GM12892 (cell line): Measurements from ENCODE around the gene IL6ST.

ENCODE experiments used
- DNase-seq: peaks from one replicate; pipeline ENCODE4 v3.0.0; 2011; ENCODE audit not compliant: insufficient read length
- FAIRE-seq: peaks from 2 replicates; lab custom pipeline; 2011; peaks lifted over from hg19 to GRCh38; lab: Jason Lieb, UNC
- POLR2A ChIP-seq: IDR thresholded peaks from 2 replicates; pipeline ENCODE4 v1.6.1; 2011; ENCODE audit warnings: low read depth, low read length, control low read depth
- POLR2AphosphoS5 ChIP-seq: IDR thresholded peaks from 2 replicates; pipeline ENCODE4 v1.6.1; 2011; ENCODE audit warnings: low read depth, low read length, control low read depth
- TAF1 ChIP-seq: IDR thresholded peaks from 2 replicates; pipeline ENCODE4 v1.6.1; 2011; ENCODE audit warnings: low read depth, mild to moderate bottlenecking, control low read depth, low read length, borderline replicate concordance

The IL6ST gene

DNA sequence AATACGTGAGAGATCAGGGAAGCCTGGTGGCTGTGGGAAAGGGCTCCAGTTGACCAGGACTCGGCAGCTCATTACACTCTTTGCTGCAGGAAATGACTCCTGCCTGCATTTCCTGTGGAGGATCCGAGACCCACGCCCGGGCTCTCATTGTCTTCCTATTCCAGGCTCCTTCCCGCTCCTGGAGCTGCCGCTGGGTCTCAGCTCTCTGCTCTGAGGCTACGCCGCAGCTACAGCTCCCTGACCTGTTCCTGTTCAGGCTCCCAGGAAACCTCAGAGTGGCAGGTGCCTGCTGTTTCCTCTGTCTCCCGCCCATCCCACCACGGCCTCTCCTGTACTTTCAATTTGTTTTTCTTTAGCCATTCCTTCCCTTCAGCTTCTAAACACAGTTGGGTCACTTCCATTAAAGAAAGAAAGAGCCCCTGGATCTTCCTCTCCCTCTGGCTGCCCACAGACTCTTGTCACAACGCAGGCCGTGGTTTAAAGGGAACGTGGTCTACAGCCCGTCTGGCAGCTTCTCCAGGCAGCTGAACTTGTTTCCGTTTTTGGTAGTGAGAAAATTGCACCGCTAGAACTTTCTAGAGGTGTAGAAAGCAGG is 71.5 kb downstream of the IL6ST start:
- FAIRE-seq (no peak), DNase-seq (no peak)
- TF ChIP-seq POLR2AphosphoS5 (no peak), TAF1 (no peak), POLR2A (no peak)

DNA sequence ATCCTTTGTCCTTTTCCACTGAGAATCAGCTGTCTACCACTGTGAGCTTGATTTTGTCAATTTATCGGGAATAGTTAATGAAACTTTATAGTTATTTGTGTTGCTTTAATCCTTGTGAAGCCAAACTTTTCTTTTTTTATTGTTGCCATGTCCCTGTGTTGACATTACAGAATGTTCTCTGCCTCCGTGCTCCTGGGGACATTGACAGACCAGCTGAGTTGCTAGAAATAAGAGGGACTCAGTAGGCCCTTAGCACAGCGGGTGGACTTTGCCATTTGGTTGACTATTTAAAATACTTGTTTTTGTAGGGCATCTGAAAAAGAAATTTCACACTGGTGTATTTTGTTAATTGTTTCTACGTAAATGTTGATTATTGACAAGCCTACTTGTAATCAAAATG is 73.1 kb downstream of the IL6ST start:
- DNase-seq (no peak), FAIRE-seq (no peak)
- TF ChIP-seq POLR2A (no peak), TAF1 (no peak), POLR2AphosphoS5 (no peak)

DNA sequence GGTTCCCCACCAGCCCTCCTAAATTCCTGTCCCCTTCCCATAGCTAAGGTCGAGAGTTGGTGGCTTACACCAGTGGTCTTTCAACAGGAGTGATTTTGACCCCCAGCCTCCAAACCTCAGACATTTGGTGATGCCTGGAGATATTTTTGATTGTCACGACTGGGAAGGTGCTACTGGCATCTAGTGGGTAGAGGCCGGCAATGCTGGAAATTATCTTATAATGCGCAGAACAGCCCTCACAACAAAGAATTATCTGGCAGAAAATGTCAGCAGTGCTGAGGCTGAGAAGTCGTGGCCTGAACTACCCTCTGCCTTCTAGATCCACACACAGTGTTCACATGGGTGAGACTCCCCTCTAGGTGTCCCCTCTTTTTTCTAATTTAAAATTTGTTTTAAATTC is 74.0 kb downstream of the IL6ST start:
- DNase-seq (no peak), FAIRE-seq (no peak)
- TF ChIP-seq TAF1 (no peak), POLR2AphosphoS5 (no peak), POLR2A (no peak)

DNA sequence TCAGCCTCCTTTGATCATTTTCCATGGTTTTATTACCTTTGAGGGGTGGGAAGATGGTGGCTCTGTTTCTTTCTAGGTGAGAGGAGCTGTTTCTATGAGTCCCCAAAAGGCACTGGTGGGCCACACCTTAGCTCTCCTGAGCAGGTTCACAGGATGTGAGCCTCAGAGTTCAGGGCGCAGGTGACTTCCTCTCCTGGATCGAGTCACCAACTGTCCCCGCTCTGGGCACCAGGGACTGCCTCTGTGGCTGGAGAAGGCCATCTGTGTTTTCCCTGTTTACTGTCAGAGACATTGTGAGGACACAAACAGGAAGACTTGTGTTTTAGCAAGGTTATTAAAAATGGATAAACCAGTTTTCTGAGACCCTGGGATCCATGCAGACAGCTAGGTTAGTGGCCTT is 75.1 kb downstream of the IL6ST start:
- FAIRE-seq (no peak), DNase-seq (no peak)
- no peak for TF ChIP-seq TAF1
- no peak for TF ChIP-seq POLR2A
- TF ChIP-seq POLR2AphosphoS5, result no peak

DNA sequence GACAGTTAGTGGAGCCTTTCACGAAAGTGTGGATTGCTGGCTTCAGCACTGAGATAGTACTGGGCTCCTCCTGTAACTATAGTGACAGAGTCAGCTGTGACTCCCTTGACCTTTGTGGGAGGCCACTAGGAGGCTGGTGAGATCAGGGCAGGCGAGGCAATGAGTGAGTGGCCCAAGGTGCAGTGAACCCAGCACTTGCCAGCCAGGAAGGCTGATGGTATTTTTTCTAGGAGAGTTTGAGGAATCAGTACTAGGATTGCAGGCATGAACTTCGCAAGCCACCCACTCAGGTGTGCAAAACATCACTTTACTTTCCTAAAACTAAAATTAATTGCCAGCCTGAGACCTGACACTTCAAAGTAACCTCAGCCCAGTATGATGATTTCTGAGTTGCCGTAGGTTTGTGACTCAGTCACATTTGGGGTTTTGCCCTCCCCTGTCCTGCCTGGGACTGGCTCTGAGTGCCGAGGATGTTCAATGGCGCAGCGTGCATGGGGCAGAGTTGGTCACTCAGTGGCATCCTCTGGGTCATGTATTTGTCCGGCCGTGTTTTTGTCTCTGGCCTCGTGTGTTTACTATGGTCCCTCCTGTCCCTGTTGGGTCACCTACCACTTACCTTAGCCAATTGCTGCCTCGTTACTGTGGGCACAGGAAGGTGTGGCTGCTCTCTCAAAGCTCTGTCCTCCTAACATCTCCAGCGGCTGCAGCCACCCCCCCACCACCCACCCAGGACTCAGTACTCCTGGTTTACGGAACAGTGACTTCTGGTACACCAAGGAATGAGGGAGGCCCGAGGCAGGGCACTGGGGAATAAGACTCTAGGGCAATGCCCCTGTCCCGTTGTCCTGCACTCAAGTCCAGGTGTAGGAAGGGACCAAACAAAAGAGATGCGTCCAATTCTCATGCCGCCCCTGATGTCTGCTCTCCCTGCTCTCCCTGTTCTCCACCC is 76.4 kb downstream of the IL6ST start:
- FAIRE-seq (no peak), DNase-seq (no peak)
- no peak for TF ChIP-seq POLR2A

DNA sequence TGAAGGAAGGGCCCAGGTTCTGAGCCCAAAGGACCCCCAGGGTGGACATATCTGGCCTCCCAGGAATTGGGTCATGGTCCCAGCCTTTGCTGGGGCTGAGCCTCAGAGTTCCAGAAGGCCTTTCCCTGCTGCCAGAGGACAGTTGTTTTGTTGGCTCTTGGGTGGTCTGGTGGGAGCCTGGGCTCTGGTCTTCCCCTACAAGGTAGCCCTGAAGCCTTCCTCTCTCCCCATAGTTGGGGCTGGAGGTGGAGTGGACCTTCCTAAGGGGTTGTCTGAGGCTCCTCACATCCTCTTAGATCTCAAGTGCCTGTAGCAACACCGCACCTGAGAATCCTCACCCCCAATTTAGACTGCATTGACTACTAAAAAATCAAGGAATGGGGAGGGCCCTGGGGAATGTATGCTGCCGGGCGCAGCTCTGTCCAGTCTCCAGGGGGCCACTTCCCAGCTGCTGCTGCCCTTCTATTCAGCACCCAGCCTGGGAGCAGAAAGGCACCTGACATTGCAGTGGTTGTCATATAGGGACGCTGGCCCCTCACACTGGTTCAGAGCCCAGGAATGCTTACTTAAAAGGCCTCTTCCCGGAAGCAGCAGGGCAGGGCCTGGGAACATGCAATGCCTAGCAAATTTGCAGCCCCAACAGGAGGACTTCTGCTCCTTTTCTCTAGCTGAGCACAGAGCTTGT is 77.2 kb downstream of the IL6ST start:
- TF ChIP-seq POLR2A (no peak), POLR2AphosphoS5 (no peak), TAF1 (no peak)
- DNase-seq (no peak), FAIRE-seq (no peak)

DNA sequence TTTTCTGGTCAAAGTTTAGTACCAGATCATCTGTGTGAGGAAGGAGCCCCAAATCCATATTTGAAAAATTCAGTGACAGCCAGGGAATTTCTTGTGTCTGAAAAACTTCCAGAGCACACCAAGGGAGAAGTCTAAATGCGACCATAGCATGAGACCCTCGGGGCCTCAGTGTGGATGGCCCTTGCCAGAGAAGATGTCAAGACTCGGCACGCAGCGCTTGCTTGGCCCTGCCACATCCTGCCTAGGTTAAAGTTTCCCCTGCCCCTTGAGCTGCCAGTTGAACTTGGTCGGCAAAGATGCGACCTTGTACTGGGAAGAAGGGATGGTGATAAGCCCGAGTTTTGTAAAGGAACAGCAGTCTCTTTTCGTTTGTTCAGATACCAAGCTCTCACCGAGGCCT is 77.8 kb downstream of the IL6ST start:
- FAIRE-seq (no peak), DNase-seq (no peak)
- TF ChIP-seq POLR2AphosphoS5, result no peak
- no peak for TF ChIP-seq POLR2A
- no peak for TF ChIP-seq TAF1

DNA sequence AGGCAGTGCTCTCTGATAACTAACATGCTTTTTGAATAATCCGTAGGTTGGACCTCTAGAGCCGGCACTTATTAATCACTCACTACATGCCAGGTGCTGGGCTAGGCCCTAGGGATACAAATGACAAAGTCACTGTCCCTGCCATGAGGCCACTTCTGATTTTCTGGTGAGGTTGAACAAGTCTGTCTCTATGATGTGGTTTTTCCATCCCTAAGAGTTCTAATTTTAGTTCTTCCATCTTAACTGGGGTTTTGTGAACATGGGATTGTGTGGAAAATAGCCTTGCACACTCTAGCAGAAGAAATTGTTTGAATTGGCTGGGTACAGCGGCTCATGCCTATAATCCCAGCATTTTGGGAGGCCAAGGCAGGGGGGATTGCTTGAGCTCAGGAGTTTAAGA is 79.0 kb downstream of the IL6ST start:
- FAIRE-seq (no peak), DNase-seq (no peak)
- TF ChIP-seq TAF1, result no peak
- TF ChIP-seq POLR2AphosphoS5, result no peak
- no peak for TF ChIP-seq POLR2A

DNA sequence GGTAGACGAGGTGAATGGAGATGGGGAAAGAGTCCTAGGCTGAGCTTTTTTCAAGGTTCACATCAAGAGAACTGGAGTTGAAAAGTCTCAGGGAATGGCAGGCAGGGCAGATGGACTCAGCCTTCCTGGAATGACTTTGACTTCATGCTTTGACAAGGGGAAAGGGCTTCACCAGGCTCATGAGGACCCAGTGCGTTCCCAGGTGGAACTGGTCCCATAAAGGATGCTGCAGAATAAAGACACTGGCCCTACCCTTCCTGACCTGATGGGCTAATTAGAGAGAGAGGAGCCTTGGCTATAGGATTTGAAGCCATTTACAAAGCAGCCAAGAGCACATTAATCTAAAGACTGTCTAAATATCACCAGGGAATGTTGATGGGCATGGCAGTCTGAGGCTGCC is 79.8 kb downstream of the IL6ST start:
- TF ChIP-seq POLR2A (no peak), POLR2AphosphoS5 (no peak), TAF1 (no peak)
- DNase-seq (no peak), FAIRE-seq (no peak)

DNA sequence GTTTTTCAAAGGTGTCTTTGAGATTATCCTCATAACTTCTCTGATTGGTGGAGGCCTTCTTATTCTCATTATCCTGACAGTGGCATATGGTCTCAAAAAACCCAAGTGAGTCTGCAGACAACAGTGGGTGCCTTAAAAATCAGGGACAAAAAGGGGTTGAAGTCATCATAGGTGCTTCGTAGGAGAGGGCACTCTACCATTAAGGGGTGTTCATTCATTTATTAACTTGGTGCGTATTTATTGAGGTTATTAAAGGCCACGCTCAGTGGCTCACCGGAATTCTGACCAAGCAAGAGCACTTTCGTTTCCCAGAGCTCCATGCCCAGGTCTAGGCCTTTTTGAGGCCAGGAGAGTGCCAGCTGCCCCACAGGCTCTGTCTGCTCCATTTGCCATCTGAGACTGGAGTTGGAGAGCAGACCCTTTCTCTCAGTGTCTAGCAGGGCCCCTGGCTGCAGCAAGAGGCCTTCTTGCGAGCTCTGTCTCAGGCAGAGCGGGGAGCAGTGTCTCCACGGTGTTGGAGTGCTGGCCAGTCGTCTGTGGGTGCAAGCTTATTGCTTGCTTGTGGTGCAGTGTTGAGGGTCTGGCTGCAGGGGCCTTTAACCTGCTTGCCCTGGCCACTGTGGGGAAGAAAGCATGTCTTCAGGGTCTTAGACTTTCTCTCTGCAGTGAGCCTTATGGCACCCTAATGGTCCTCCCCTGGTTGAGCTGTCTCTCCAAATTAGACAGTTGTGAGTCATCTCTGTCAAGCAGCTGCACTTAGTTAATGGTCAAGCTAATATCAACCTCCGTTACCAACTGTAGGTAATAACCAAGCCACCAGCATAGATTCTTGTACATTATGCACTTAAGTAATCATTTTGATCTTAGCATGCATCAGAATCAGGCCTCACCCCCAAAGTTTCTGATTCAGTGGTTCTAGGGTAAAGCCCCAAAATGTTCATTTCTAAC is 81.0 kb downstream of the IL6ST start:
- DNase-seq (no peak), FAIRE-seq (peak; percentile 64)
- TF ChIP-seq TAF1, result no peak
- TF ChIP-seq POLR2A, result no peak
- no peak for TF ChIP-seq POLR2AphosphoS5
